SK-N-SH treated with all-trans-retinoic acid at 6 μM for 48 hours (cell line): ENCODE measurements around the gene DOK6.

Source experiments
- ARNTL ChIP-seq: fragments of 450-650 bp; formaldehyde crosslinking; IDR thresholded peaks from 2 replicates; pipeline ENCODE4 v1.5.0; 2020; ENCODE audit warnings: low read depth, mild to moderate bottlenecking, moderate library complexity, borderline replicate concordance
- CREB5 ChIP-seq: fragments of 250-450 bp; sonication (Bioruptor Pico); IDR thresholded peaks from 2 replicates; pipeline ENCODE4 v1.5.1; 2020; ENCODE audit warnings: low read depth, mild to moderate bottlenecking, moderate library complexity
- CSRNP3 ChIP-seq: fragments of 250-450 bp; sonication (Bioruptor Pico); IDR thresholded peaks from 2 replicates; pipeline ENCODE4 v1.5.1; 2021; ENCODE audit warnings: mild to moderate bottlenecking, moderate library complexity
- ESRRG ChIP-seq: fragments of 250-450 bp; sonication (Bioruptor Pico); IDR thresholded peaks from 2 replicates; pipeline ENCODE4 v1.6.1; 2021; ENCODE audit warnings: mild to moderate bottlenecking
- PATZ1 ChIP-seq: fragments of 250-450 bp; sonication (Bioruptor Pico); IDR thresholded peaks from 2 replicates; pipeline ENCODE4 v1.8.0; 2020; ENCODE audit warnings: mild to moderate bottlenecking, moderate library complexity, borderline replicate concordance
- PPARA ChIP-seq: fragments of 250-450 bp; sonication (Bioruptor Pico); IDR thresholded peaks from 2 replicates; pipeline ENCODE4 v1.5.0; 2020; ENCODE audit warnings: mild to moderate bottlenecking, borderline replicate concordance
- RARB ChIP-seq: fragments of 250-450 bp; sonication (Bioruptor Pico); IDR thresholded peaks from 2 replicates; pipeline ENCODE4 v1.8.0; 2021; ENCODE audit warnings: mild to moderate bottlenecking, moderate library complexity
- SNAI2 ChIP-seq: fragments of 250-450 bp; sonication (Bioruptor Pico); IDR thresholded peaks from 2 replicates; pipeline ENCODE4 v1.5.0; 2020; ENCODE audit warnings: mild to moderate bottlenecking, moderate library complexity
- ZC3H10 ChIP-seq: fragments of 250-450 bp; sonication (Bioruptor Pico); IDR thresholded peaks from 2 replicates; pipeline ENCODE4 v1.5.1; 2021; ENCODE audit warnings: mild to moderate bottlenecking, moderate library complexity
- ZFP3 ChIP-seq: fragments of 250-450 bp; sonication (Bioruptor Pico); IDR thresholded peaks from 2 replicates; pipeline ENCODE4 v1.5.0; 2020; ENCODE audit warnings: mild to moderate bottlenecking, moderate library complexity
- ZNF70 ChIP-seq: fragments of 450-650 bp; formaldehyde crosslinking; IDR thresholded peaks from 2 replicates; pipeline ENCODE4 v1.5.0; 2020; ENCODE audit warnings: mild to moderate bottlenecking, moderate library complexity

- TF ChIP-seq ZFP3 (CRISPR knock-in tag), result no peak
- TF ChIP-seq ESRRG (CRISPR knock-in tag), result no peak
- TF ChIP-seq RARB (CRISPR knock-in tag), result no peak
- TF ChIP-seq CREB5 (CRISPR knock-in tag), result no peak
- no peak for TF ChIP-seq ARNTL (CRISPR knock-in tag)
- no peak for TF ChIP-seq PATZ1 (CRISPR knock-in tag)
- TF ChIP-seq ZC3H10 (CRISPR knock-in tag), result no peak
- TF ChIP-seq CSRNP3 (CRISPR knock-in tag), result no peak
- no peak for TF ChIP-seq SNAI2 (CRISPR knock-in tag)
- TF ChIP-seq ZNF70 (CRISPR knock-in tag), result no peak
- no peak for TF ChIP-seq PPARA
Measured at GRCh38 chr18:69659142-69659651, 258.5 kb downstream of the DOK6 start.
